Kidney epithelial cell (primary cell): ENCODE data around the gene KRTAP16-1. TPM values are rescaled to one million over a fixed set of nuclear protein-coding genes. Genes with fewer than 3 reads are reported as not detected.
A peak's percentile ranks its signal among the peaks of the same experiment; 100 is the strongest.

Experiments
- DNase-seq: peaks from one replicate; pipeline ENCODE4 v3.0.0-alpha.2; 2010; ENCODE audit warnings: low read depth
- H3K27me3 ChIP-seq: 2 replicates; pipeline ENCODE4 v1.6.0; 2011; ENCODE audit warnings: low read length; ENCODE audit not compliant: control insufficient read depth, insufficient read depth
- H3K36me3 ChIP-seq: 2 replicates; pipeline ENCODE4 v1.5.1; 2011; ENCODE audit warnings: low read length; ENCODE audit not compliant: control insufficient read depth, insufficient read depth
- H3K4me3 ChIP-seq: 2 replicates; pipeline ENCODE4 v1.5.1; 2011; ENCODE audit warnings: low read depth, mild to moderate bottlenecking, control low read depth, low read length
- total RNA-seq: library from RNA; depleted of rRNA; stranded (reverse); fragments of >200 nt; gene quantifications from 2 replicates; pipeline ENCODE4 v1.2.3, GENCODE V29; 2015
- TF ChIP-seq, protein P1 (sequence below): IDR thresholded peaks from 2 replicates; pipeline ENCODE4 v1.5.1; 2011; ENCODE audit warnings: mild to moderate bottlenecking, moderate library complexity, low read length, control low read depth, inconsistent platforms; ENCODE audit not compliant: insufficient read depth, poor library complexity, severe bottlenecking

Gene KRTAP16-1
- total RNA-seq, 1 donor from 2014 or later, result not detected

GRCh38 chr17:41315814-41316445, 6.8 kb upstream of the KRTAP16-1 start:
- Histone ChIP-seq H3K4me3 (no peak overlapping the region), H3K36me3 (no peaks in the 10 kb centered on the region), H3K27me3 (peaks cover 6% of the 10 kb centered on the region)
- no peak for DNase-seq
- TF ChIP-seq, protein P1, sequence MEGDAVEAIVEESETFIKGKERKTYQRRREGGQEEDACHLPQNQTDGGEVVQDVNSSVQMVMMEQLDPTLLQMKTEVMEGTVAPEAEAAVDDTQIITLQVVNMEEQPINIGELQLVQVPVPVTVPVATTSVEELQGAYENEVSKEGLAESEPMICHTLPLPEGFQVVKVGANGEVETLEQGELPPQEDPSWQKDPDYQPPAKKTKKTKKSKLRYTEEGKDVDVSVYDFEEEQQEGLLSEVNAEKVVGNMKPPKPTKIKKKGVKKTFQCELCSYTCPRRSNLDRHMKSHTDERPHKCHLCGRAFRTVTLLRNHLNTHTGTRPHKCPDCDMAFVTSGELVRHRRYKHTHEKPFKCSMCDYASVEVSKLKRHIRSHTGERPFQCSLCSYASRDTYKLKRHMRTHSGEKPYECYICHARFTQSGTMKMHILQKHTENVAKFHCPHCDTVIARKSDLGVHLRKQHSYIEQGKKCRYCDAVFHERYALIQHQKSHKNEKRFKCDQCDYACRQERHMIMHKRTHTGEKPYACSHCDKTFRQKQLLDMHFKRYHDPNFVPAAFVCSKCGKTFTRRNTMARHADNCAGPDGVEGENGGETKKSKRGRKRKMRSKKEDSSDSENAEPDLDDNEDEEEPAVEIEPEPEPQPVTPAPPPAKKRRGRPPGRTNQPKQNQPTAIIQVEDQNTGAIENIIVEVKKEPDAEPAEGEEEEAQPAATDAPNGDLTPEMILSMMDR, result no peak

DNA sequence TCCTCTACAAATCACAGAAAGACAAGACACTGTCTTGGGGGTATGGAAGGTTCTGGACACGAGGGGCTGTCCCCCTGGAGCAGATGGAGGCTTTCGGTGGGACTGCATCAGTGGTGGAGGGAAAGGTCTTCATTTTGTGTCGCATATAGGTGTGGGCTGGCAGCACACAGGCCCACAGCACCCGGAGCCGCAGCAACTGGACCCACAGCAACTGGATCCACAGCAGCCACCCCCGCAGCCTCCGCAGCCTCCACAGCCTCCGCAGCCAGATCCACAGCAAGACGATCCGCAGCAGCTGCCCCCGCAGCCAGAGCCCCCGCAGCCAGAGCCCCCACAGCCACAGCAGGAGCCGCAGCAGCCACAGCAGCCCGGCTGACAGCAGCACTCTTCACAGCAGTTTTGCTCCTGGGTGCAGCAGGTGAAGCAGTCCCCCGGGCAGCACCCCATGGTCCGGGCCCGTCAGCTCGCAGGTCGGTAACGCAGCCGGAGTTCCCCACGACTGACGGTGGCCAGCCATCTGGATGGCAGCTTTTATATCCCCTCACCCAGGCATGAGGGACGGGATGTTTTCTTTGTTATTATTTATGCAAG, 6.2 kb upstream of the KRTAP16-1 start, which contains the start of gene KRTAP17-1:
KRTAP17-1 (minus strand) TSS at position 507 of the 591 bp plus-strand sequence; CDS start at position 447, 60 bp downstream.
- H3K27me3 ChIP-seq, result peaks cover 6% of the 10 kb centered on the region
- no peak within 1 kb of the TSS for H3K4me3 ChIP-seq
- TF ChIP-seq, protein P1, result no peak
- H3K36me3 ChIP-seq, result no peaks in the 10 kb centered on the region
- DNase-seq, result no peak

DNA sequence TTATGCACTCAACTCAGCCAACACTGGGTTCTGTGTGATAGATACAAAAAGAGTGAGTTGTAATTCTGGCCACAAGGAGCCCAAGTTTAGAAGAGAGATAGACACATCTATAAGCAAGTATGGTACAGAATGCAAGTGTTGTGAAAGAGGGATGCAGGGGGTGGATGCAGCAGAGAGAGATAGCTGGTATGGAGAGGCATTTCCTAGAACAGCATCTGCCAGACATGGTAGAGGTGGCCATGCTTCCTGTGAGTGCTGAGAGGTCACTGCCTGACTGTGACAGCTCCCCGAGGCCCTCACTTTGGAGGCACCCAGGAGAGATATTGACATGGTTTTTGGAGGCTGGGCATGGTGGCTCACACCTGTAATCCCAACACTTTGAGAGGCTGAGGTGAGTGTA, 2.0 kb upstream of the KRTAP16-1 start:
- no peaks in the 10 kb centered on the region for H3K36me3 ChIP-seq
- peaks cover 6% of the 10 kb centered on the region for H3K27me3 ChIP-seq
- TF ChIP-seq, protein P1, result no peak
- H3K4me3 ChIP-seq, result no peak overlapping the region
- DNase-seq, result no peak

DNA sequence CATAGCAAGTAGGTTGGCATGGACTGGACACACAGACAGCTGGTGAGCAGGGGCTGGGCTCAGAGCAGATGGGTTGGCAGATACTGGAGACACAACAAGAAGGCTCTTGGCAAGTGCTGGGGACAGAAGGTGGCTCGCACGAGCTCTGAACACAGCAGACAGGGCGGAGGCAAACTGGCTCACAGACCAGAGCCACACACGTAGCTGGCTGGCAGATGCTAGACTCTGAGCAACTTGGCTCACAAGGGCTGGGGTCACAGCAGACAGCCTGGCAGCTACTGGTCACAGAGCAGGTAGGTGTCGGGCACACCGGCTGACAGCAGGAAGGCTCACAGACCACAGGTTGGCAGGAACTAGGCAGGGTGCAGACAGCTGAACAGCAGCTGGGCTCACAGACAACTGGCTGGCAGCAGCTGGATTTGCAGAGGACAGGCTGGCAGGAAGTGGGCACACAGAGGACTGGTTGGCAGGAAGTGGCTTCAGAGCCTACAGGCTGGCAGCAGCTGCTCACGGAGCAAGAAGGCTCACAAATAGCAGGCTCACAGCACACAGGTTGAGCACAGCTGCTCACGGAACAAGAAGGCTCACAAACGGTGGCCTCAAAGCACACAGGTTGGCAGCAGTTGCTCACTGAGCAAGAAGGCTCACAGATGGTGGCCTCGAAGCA, 725 bp downstream of the KRTAP16-1 start:
- Histone ChIP-seq H3K36me3 (no peaks in the 10 kb centered on the region), H3K27me3 (no peaks in the 10 kb centered on the region), H3K4me3 (no peak overlapping the region)
- TF ChIP-seq, protein P1, result no peak
- DNase-seq, result no peak

DNA sequence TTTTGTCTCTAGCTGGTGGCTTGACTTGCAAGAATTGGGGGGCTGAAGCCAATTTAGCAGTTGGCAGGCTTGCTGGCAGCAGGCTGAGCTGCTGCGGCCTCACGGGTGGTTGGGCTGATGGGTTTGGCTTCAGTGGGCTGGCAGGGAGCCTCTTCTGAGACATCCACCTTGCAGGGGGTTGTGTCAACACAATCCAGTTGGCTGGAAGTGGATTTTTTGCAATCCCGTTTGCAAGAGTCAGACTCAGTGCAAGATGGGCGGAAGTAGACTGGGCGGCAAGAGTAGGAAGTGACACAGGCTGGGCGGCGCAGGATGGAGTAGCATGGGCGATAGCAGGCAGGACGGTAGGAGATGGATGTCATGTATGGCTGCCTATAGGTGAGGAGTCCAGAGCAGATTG, 1.5 kb downstream of the KRTAP16-1 start:
- DNase-seq, result peak; percentile 43
- TF ChIP-seq, protein P1, result no peak
- no peak overlapping the region for H3K4me3 ChIP-seq
- H3K36me3 ChIP-seq, result no peaks in the 10 kb centered on the region
- H3K27me3 ChIP-seq, result no peaks in the 10 kb centered on the region
